ENCODE data around the gene CORO7.

Gene CORO7

DNA sequence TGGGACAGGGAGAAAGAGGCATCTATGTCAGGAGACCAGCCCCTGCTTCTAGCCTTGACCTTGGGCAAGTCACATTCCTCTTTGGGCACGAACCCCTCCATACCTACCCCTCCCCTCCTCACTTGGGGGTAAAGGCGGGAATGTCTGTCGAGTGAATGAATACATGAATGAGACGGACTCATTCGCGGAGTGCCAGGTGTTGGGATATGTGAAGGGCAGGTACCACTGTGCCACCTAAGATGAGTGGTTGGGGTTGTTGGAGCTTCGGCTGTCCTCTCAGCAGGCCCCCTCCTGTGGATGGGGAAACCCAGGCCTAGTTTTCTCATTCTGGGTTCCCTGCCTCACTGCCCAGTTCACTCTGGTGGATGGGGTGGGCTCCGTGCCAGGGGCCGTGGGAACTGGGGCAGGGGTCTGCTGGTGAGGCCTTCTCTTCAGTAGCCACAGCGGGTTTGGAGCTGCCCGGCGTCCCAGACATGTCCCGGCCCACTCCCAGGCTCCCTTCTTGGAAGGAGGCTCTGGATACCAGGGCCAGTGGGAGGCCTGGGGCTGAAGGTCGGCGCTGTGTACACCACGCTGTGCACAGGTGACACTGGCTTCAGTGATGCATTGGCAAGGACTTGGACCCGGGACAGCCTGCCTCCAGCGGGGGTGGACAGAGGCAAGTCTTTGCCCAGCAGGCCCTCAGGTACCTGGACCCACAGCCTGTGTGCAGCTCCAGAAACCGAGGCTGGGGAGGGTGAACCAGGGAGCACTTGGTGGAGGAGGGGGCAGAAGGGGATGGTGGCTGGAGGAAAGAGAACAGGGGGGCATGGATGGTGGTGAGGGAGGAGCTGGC is 94.9 kb downstream of the CORO7 start:
- no peak for DNase-seq (ENCODE audit: low read depth)

DNA sequence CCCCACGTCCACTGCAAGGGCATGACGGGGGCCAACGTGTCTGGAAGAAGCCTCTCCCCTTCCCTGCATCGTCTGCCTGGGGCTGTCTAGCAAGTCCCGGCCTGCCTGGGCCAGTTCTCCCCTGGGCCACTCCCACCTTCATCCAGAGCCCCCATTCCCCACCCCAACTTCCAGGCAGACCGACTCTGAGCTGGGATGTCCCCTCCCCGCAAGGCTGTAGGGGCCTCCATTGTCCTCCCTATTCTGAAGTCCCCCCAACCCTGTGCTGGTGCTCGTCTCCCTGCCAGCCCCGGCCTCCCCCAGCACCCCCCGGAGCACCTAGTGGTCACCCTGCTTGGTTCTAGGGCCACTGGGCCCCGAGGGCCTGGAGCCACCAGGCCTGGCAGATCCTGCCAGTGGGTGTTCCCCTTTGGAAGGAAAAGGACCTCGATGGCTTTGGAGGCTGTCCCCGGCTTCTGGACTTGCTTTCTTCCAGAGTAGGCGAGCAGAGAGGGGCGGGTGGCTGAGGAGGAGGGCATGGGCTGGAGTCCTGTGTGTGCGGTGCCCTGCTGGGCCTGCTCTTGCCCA is 95.7 kb downstream of the CORO7 start:
- no peak for DNase-seq (ENCODE audit: low read depth)

DNA sequence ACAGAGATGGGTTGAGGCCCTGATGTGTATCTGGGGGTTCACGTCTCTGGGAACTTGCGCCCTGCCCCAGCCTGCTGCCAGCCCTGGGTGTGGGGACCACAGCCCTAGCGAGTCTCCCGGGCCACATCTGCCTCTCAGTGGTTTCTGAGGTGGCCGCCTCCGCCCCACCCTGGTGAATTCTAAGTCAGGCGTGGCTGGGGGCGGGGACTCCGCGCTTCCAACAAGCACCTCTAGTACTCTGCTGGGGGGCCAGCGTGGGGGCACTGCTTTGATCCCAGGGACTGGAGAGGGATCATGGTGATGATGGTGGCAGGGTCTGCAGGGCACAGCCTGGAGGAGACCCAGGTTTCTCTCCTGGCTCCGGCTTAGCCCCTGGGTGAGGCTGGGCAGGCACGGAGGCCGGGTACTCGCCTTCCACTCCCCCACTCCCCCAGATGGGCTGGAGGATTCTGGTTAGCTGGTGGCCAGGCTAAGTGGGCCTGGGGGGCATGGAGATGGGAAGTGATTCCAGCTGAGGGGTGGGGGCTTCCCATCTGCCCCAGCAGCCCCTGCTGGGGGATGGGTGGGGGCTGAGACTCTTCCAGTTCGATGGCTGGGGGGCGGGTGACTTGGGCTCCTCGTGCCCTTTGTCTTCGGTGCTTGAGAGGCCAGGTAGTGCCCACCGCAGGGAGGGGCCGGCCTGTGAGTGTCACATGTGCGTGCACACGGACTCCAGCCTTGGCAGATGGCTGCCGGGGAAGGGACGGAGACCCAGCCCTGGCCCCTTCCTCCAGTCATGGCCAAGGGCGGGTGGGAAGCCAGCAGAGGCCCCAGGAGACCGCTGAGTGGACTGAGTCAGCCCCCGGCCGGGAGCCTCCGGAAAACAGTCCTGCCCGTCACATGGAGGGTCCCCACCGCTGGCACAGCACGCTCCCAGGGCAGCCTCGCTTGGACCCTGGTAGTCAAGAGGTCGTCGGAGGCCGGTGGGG is 96.7 kb downstream of the CORO7 start:
- peak; percentile 39 for DNase-seq (ENCODE audit: low read depth)

DNA sequence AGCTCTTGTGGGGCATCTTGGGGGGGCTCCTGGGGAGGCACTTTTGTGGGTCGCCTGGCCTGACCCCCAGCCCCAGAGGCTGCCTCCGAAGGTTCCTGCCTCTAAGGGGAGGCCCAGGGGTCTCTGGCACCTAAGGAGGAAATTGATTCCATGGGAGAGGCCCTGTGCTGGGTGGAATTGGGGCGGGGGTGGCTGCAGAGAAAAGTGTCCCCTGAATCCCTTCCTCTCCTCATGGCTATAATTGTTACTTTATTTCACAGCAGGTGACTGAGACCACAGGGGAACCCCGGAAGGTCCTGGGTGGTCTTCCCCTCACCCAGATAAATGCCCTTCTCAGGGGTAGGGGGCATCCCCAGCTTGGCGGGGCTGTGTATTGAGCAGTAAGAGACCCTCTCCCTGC is 97.4 kb downstream of the CORO7 start:
- DNase-seq (ENCODE audit: low read depth) = no peak

DNA sequence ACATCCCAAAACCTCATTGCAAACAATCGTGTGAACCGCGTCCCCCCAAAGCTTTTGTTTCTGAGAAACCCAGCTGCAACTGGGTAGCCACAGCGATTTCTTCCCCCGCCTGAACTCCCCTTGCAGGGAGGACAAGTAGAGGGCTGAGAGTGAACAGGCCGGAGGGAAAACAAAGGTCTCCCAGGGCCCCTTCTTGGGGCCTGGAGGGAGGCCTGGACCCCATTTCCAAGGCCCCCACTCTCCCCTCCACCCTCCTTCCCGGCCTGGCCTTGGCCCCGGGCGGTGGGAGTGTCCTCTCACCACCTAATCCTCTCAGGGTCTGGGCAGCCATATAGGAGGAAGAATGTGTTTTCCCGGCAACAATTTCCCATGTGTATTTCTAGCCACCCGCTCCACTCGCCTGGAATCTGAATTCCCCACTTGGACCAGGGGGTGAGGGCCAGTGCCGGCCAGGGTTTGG is 97.9 kb downstream of the CORO7 start:
- no peak for DNase-seq (ENCODE audit: low read depth)

DNA sequence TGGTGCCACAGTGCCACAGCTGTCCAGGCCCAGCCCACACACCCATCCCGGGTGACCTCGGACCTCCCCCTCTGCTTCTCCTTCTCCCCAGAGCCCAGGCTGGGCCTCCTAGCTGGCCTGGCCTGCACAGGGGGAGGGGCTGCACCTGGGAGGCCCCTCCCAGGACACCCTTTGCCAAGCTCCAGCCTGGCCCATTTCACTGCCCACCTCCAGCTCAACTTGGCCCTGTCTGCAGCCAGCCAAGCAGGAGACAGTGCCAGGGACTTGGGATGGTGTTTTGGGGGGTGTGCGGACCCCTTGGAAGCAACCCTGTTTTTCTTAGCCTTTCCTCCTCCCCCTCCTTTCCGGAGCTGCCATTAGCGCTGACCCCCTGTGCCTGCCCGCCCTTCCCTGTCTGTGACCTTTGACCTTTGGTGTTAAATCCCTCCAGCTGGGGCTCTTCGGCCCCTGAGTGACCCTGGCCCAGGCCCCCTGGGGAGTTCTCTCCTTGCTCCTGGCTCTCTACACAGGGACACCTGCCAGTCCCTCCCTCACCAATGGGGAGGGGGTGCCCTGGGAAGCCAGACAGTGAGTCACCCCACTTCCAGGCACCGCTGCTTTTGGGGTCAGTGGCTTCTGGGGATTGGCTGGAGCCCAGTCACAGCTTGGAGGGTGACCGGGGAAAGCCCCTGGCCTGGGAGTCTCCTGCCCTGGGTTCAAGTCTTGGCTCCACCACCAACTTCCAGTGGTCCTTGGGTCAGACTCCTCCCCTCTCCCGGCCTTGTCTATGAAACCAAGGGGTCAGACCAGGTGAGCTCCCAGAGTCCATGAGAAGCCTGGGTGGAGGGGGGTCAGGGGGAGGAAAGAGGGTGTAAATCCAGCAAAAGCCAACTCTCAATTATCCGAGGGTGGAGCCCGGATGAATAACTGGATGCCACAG is 98.6 kb downstream of the CORO7 start:
- DNase-seq (ENCODE audit: low read depth) = no peak

DNA sequence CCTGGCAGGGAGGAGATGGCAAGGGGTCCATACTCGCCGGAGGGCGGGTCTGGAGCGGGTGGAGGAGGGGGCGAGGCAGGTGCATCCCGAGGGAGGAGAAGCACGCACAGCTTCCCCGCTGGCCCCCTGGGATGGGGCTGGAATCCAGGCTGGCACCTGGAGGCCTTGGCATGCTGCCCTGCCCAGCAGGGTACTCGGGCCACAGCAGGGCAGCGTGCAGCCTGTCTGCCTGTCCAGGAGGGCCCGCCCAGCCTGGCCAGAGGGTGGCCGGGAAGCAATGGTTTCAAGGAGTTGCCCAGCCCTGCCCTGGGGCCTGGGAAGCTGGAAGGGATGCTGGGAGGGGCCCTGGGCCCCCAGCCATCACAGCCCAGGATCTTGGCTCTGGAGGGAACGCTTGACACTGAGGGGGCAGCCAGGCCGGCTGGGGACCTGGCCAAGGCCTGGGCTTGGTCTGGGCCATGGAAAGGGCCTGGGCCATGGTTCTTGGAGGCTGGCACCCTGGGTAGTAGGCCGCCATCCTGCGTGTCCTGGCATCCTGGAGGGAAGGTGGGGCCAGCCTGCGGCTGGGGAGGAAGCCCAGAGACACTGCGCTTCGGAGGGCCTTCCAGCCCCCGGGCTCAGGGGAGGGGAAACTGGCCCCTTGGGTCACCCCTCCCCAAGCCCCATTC is 99.4 kb downstream of the CORO7 start:
- DNase-seq (ENCODE audit: low read depth) = no peak

DNA sequence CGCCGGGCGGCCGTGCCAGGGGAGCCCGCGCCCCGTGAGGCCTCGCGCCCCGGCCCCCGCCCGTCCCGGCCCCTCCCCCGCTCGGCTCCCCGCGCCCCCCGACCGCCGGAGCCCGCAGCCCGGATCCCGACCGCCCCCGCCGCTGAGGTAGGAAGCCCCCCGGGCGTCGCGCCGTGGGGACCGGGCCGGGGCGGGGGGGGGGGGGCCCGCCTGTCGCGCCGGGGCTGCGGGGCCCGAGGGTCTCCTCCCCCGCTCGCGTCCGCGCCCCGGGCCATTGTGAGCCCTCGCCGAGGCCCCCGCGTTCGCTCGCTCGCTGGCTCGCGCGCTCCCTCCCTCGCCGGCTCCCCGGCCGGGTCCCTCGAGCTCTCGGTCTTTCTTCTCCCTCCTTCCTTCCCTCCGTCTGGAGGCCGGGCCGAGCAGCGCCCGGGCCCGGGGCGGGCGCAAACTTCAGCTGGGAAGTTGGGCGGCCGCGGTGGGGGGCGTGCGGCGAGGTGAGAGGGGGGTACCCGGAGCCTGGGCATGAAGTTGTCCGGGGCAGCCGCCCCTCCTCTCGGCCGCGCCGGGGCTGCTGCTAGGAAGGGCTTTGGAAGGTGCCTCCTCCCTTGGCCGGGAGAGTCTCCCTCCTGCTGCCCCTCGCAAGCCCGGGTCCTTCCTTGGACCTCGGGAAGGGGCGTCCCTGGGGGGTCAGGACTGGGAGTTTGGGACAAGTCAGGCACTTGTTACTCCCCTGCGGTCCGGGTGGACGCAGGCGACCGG is 100.1 kb downstream of the CORO7 start:
- no peak for DNase-seq (ENCODE audit: low read depth)

DNA sequence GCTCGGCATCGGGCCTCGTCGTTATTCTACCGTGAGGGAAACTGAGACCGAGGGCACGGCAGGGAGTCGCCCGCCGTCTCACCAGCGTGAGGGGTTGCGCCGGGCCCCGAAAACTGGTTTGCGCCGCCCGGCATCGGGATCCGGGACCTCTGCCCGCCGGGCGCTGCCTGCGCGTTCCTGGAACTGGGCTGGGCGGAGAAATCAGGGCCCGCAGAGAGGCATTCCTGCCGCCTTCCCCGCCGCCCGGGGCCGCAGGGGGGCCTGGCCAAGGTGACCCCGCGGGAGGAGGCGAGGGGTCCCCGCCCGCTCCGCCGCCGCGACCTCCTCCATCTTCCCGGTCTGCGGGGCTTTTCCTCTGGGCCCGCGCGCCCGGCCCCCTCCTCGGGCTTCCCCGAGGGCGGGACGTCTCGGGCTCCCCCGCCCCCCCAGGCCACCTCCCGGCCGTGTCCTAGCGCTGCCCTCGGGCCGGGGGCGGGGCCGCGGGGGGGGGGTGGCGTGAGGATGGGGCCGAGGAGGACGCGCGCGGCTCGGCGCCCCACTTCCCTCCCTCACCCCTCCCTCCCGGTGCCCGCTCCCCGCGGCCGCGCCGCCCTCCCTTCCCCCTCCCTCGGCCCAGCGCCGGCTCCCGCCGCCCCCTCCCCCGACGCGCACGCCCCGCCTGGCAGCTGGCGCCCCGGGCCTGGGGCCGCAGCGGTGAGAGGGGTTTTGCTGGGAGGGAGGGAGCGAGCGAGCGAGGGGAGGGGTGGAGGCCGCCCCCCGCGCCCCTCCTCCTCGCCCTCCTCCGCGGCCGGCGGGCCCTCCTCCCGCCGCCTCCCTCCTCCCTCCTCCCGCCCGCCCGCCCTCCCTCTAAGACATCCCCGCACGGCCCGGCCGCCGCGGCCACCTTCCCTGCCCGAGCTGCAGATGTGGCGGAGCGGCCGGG is 100.9 kb downstream of the CORO7 start, which contains the start of gene GLIS2:
Gene GLIS2 (plus strand): TSS at position 882 of the 922 bp plus-strand sequence. CDS start 16,214 bp downstream, outside the sequence.
- DNase-seq (ENCODE audit: low read depth) = no peak

DNA sequence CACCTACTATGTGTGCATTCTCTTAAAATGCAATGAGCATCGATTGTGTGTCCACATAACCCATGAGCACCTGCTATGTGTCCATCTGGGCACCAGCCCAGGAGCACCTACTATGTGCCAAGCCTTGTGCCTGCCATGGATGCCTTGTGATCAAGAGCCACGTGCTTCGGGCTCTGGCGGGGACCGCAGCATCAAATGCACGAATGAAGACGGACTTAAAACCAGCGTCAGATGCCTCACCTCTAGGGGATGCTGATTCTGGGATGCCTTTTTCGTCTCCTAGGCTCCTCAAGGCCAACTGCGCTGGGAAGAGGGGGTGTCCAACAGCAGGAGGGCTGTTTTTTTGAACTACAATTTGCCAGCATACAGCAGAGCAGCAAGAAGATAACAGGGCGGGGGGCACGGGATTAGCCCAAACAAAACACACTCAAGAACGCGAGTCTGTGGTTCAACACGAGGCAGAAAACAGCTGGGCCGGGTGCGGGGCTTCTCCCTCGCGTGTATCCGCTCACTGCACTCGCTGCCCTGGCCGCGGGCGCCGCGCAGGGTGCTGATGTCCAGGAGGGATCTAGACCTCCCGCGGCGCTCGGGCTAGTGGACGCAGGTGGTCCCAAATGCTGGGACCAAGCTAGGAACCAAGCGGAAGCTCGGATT is 101.7 kb downstream of the CORO7 start:
- DNase-seq (ENCODE audit: low read depth) = no peak

DNA sequence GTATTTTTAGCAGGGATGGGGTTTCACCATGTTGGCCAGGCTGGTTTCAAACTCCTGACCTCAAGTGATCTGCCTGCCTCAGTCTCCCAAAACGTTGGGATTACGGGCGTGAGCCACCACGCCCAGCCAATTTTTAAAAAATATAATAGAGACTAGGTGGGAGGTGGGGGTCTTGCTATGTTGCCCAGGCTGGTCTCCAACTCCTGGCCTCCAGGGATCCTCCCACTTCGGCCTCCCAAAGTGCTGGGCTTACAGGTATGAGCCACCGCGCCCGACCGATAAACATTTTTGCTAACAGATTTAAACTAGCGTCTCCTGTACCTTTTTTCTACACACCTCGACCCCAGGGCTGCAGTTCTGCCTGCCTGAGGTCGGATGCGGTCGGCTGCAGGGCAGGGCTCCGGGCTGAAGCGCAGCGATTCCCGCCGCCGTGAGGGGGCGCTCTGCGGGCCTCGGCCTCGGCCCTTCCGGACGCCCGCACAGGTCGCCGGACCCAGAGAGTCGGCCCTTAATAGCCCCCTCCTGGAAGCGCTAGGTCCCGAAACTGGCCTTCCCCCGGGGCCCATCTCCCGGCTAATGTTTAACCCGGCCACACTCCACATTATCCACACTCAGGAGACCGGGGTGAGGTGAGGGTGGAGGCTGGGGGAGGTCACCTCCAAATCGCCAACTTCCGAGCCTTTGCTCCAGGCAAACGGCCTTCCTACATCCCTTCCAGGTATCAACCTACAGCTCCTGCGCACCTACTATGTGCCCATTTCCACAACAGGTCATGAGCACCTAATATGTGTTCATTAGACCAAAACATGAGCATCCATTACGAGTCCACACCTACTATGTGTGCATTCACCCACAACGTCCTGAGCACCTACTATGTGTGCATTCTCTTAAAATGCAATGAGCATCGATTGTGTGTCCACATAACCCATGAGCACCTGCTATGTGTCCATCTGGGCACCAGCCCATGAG is 102.5 kb downstream of the CORO7 start:
- no peak for DNase-seq (ENCODE audit: low read depth)

DNA sequence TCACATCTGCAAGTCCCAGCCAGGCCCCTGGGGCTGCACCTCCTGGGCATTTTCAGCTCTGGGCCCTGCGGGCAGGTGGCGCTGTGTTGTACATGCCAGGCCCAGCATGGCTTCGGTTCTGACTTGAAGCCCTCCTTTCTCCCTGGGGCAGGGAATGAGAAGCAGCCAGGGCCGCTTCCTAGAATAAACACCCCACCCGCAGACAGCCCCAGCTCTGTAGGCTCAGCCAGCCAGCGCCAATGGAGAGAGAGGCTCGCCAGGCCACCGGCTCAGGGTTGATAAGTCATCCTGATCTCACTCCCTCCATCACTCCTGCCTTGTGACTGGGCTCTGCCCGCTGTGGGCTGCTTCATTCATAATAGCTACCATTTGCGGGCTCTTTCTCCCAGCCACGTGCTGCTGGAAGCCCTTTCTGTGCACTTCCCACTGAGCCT is 106.5 kb downstream of the CORO7 start:
- peak; percentile 29 for DNase-seq (ENCODE audit: low read depth)

DNA sequence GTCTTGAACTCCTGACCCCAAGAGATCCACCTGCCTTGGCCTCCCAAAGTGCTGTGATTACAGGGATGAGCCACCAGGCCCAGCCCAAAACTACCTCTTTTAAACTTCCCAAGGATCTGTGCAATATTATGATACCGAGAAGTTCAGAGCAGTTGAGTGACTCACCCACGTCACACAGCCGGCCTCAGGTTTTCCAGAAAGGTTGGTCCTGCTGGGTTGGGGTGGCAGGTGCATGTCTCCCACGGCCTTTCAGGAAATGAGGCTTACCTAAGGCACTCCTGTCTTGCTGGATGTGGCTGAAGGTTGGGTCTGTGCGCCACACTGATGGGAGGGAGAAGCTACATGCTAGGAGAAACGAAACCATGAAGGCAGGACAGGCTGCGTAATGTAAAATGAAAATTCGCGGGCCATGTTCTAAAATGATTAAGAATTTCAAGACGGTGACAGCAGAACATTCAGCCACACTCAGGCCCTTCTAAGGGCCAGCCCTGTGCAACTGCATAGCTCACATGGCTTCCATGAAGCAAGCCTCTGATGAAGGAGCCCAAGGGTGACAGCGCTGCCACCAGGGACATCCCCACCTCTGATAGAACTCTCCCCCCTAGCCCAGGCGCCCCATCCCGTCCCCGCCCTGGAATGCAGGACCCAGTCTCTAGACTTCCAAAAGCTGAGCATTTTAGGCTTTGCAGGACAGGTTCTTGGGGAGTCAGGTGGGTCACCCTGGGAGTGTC is 107.1 kb downstream of the CORO7 start:
- no peak for DNase-seq (ENCODE audit: low read depth)

DNA sequence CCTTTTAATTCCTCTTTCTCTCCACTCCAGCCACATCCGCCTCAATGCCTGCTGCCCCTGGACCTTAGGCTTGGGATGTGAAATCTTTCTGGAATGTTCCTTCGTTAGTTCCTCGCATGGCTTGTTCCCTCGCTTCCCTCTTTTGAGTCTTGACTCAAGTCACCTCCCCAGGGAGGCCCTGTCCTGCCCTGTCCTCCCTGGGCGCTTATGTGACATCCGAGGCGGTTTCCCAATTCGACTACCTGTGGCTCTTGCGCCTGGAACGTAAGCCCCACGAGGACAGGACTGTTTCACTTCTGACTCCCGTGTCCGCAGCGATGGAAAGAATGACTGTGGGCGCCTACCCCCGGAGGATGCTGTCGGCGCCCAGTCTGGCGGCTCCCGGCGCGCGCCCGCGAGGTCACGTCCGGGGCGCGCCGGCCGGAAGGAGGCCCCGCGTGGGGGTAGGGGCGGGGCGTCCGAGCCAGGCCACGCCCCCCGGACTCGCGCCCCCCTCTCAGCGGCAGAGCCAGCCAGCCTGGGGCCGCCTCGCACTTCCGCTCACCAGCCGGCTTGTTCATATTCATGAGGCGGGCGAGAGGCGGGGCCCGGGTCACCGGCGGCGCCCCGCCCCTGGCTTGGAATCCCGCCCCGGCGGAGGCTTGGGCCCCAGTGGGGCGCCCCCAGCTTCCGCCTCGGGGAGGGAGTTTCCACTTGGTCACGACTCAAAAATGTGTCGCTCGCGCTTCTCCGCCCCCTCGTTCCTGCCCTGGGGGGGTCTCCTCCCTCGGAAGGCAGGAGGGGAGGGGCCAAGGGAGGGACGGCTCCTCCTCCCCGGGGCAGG is 109.0 kb downstream of the CORO7 start:
- peak; percentile 92 for DNase-seq (ENCODE audit: low read depth)

DNA sequence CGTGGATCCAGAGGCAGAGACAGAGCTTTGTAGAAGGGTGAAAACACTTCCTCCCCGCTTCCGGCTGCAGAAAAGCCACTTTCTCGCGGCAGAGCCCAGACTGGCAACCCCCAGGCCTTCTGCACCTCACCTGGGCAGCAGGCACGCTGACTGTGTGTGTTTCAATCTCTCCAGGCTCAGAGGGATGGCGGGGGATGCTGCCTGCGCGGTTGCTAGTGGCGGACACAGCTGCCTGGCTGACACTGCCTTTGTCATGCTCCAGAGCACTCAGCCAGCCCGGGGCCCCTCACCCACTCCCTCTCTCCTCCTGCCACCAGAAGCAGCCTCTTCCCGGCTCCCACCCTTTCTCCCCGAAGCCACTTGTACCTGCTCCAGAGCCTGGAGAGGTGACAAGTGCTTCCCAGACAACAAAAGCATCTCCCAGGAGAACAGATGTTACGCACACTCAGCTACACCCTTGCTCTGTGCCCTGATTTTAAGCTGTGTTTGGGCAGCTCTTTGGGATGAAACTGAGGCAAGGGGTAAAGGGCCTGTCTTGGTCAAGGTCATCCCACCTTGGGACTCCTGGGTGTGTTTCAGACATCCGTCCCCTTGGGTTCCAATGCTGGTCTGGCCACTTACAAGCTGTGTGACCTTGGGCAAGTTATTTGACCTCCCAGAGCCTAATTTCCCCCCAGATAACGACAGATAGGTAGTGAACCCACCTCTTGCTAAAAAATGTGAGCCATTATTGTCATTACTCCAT is 109.8 kb downstream of the CORO7 start:
- no peak for DNase-seq (ENCODE audit: low read depth)

All from activated T-cell treated with anti-CD3 and anti-CD28 coated beads for 24 hours (primary cell).